T follicular helper cell (primary cell): Measurements from ENCODE around the gene IDNK.
A peak's percentile ranks its signal among the peaks of the same experiment; 100 is the strongest.
"Not testable (repeated sequence)": the region's sequence is repeated elsewhere in the genome, so short reads cannot be mapped to it uniquely, and the experiment has no call there.

Source experiments
- DNase-seq: peaks from one replicate; pipeline ENCODE4 v3.0.0-alpha.2; 2020; ENCODE audit warnings: low read depth
- total RNA-seq, 2 experiments: gene quantifications; one replicate each; lab custom pipeline; 2026; lab: John Stamatoyannopoulos, UW

The IDNK gene
- 3.7 to 7.3 reads per million in 2 experiments for total RNA-seq

DNA sequence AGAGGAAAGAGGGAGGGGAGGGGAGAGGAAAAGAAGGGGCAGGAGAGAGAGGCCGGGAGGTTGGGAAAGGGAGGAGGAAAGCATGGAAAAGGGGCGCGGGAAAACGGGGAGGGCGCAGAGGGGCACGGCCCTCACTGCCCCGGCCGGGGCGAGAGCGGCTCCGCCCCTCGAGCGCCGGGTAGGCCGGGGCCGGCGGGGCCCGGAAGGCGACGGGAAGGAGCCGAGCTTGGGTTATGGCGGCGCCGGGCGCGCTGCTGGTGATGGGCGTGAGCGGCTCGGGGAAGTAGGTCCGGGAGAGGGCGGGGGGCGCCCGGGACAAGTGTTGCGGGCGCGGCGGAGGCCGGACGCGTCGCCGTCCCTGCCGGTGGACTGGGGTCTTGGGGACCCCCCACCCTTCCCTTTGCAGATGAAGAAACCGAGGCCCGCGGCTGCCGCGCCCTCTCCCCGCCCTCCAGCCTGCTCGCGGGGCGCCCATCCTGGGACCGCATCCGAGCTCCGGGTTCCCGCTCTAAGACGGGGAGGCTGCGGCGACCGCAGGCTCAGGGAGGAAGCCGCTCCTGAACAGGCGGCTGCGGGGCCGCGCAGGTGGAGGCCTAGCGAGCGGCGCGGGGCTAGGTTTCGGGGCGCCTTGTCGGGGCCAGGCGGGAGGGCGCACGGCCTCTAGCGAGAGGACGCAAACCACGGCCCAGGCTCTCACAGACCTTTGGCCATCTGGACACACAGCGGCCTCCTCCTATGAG lies at the start of gene IDNK:
Gene IDNK, plus strand, starts transcription at position 205 of the 740 bp plus-strand sequence. Its CDS starts 29 bp downstream, at position 234.
- DNase-seq, result peak; percentile 42

DNA sequence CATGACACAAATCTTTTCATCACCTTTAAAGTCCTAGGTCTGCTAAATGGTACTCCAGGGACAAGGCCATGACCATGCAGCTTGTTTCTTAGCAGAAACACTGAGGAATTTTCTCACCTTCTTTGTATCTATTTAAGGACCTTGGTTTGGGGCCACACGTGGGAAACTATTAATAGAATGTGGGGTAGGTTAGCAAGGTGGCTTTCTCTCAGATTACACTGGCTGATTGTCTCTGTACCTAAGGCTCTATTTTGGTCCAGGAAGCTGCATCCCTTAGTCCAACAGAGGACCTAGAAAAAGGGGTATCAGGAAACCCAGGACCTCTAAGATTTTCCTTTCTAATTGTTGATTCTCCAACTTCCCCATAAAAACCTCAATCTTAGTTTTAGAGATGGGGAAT lies 48.5 kb upstream of the IDNK start:
- no peak for DNase-seq

- DNase-seq, result no peak
Observed at GRCh38 chr9:83582029-83582428, 40.9 kb upstream of the IDNK start.

DNA sequence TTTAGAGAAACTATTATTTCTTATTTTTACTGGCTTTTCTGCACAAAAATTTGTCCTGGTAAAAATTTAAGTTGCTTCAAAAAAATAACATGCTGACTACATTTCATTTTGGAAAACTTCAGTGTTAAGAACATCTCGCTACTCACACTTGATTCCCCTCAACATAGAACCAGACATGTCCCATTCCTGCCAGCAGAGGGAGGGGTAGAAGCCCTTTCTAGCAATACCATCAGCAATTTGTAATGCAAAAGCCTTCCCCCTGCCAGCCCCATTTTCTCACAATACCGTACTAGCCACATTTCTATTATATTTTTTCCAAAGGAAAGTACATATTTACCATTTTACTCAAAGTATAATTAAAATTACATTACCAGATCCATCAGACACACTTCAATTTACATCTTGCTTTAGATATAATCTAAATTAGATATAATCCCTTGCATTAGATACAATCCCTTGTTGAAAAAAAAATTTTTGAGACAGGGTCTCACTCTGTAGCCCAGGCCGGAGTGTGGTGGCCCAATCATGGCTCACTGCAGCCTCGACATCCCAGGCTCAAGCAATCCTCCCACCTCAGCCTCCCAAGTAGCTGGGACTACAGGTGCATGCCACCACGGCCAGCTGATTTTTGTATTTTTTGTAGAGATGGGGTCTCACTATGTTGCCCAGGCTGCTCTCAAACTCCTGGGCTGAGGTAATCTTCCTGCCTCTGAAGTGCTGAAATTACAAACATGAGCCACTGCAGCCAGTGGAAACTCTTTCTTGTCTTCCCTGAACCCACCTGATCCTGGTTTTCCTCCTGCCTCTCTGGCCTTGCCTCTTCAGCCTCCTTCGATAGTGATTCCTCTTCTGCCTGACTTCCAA lies 39.6 kb upstream of the IDNK start:
- DNase-seq, result peak; percentile 9

DNA sequence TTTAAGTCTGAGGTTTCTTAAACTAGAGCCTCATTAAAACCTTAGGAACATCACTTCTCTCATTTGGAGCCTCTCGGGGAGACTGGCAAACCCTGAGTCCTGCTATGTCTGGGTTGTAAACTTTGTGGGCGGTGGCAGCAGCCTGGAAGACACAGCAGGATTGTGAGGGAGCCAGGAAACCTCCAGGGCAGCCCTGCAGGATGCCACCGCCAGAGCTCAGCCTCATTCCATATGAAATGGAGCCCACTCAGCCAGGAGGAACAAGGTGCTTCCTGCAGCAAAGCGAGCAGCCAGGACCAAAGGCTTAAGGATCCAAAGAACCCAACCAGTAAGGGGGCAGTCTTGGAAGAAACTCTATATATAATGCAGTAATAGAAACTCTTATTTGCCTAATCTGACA lies 37.9 kb upstream of the IDNK start:
- no peak for DNase-seq

DNA sequence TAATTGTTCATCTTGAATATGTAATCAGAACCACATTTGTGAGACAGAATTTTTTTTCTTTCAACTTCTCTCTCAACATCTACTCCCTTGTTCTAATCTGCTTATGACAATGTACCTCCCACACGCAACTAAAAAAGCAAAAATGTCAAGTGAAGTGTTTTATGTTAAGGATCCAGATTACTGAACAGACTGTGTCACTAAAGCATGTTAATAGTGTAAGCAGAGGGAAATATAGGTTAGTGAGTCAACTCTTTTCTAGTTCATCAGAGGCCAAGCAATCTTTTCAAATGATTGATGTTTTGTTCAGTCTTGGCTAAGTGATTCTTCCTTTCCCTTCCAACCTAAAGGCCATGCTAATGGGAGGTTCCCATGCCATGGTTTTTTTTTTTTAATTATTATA lies 34.7 kb upstream of the IDNK start:
- no peak for DNase-seq

- peak; percentile 6 for DNase-seq
Observed at GRCh38 chr9:83596899-83597504, 25.9 kb upstream of the IDNK start.

- DNase-seq, result no peak
Observed at GRCh38 chr9:83598487-83598886, 24.5 kb upstream of the IDNK start.

DNA sequence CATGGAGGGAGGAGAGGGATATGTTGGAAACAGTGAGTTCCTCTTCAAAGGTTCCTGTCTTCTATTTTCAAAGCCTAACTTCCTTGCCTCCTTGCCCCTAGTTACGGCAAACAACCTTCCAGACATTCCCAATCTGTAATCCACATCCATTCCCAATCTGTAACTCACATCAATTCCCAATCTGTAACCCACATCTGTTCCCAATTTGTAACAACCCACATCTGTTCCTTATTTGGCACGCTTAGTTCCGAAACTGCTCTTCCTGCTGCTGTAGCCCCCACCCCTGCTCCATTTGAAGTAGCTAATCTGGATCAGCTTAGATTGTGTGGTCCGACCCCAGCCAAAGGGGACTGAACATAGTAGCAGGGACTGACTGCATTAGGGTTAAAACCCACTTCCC lies 23.9 kb upstream of the IDNK start:
- DNase-seq, result no peak

GRCh38 chr9:83601463-83601862 lies 21.5 kb upstream of the IDNK start:
- no peak for DNase-seq

DNA sequence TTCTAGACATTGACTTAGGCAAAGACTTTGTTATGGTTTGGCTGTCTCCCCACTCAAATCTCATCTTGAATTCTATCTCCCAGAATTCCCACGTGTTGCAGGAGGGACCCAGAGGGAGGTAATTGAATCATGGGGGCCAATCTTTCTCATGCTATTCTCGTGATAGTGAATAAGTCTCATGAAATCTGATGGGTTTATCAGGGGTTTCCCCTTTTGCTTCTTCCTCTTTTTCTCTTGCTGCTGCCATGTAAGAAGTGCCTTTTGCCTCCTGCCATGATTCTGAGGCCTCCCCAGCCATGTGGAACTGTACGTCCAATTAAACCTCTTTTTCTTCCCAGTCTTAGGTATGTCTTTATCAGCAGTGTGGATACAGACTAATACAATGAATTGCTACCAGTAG lies 15.3 kb upstream of the IDNK start:
- DNase-seq, result not testable (repeated sequence)

DNA sequence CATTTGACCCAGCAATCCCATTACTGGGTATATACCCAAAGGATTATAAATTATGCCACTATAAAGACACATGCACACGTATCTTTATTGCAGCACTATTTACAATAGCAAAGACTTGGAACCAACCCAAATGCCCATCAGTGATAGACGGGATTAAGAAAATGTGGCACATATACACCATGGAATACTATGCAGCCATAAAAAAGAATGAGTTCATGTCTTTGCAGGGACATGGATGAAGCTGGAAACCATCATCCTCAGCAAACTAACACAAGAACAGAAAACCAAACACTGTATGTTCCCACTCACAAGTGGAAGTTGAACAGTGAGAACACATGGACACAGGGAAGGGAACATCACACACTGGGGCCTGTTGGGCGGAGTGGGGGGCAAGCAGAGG lies 9.6 kb upstream of the IDNK start:
- DNase-seq, result not testable (repeated sequence)

- no peak for DNase-seq
Observed at GRCh38 chr9:83617299-83617698, 5.6 kb upstream of the IDNK start.

DNA sequence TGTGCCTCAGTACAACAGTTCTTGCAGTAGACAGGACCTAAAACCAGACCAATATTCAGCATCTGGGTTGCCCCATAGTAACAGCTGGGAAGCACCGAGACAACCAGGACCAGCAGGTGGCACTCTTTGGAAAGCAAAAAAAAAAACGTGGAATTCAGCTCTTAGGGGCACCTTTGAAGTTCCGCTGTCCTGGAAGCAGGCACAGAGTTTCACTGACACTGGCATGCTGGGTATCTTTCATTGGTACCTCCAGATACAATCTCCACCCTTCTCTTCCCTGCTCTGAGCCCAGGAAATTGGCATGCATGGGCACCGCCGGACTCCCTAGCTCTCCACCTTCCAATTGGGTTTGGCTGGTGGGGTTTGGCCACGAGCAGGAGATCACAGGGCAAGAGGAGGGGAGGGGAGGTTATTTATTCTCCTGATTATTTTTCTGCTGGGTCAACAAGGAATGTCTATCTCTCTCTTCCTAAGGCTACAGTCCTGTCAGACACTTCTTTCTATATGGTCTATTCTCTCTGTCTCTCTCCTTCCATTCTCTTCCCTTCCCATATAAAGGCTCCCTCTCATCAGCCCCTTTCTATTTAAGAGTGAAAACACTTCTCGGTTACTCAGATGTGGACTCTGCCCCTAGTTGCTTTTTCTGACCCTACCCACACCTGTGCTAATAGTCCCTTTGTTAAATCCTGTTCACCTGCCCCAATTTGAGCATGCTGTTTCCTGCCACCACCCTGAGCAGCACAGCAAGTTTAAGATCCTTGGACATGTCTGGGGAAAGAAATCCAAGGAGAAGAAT lies 1.9 kb upstream of the IDNK start:
- DNase-seq, result peak; percentile 7

- peak; percentile 48 for DNase-seq
Observed at GRCh38 chr9:83622433-83622938, 457 bp upstream of the IDNK start.

- DNase-seq, result no peak
Observed at GRCh38 chr9:83623679-83624076, 735 bp downstream of the IDNK start.

- DNase-seq, result no peak
Observed at GRCh38 chr9:83625178-83625577, 2.2 kb downstream of the IDNK start.

DNA sequence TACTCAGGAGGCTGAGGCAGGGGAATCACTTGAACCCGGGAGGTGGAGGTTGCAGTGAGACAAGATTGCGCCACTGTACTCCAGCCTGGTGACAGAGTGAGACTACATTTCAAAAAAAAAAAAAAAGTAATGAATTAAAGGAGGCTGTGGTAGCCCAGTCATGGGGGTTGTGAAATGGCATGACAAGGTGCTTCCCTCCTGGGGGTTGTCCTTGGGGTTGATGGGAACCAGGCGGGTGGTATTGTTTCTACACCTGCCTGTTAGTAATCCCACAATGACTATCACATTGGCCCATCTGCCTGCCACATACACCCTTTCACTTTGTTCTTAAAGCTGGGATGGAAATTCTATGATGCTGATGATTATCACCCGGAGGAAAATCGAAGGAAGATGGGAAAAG lies 5.6 kb downstream of the IDNK start:
- no peak for DNase-seq

GRCh38 chr9:83629433-83630104 lies 6.6 kb downstream of the IDNK start:
- DNase-seq, result no peak

- DNase-seq, result no peak
Observed at GRCh38 chr9:83630938-83631457, 8.1 kb downstream of the IDNK start.

DNA sequence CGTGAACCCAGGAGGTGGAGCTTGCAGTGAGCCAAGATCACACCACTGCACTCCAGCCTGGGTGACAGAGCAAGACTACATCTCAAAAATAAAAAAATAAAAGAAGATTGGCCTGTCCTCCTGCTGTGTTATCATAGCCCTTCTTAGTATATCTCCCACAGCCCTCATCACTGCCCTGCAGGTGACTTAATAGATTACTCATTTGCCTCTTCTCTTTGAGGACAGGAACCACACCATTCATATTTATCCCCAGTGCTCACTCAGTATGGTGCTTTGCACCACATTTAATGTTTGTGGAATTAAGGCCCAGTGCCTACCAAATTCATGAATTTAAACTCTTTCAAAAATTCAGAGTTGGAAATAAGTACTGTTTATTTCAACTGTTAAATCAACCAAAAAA lies 10.3 kb downstream of the IDNK start:
- no peak for DNase-seq
